ENCODE measurements around the gene PNMA6A.
"Not testable (repeated sequence)": the region's sequence is repeated elsewhere in the genome, so short reads cannot be mapped to it uniquely, and the experiment has no call there.

The PNMA6A gene
- total RNA-seq, result 0.05 to 1.7 (median 0.45) reads per million in 17 experiments

DNA sequence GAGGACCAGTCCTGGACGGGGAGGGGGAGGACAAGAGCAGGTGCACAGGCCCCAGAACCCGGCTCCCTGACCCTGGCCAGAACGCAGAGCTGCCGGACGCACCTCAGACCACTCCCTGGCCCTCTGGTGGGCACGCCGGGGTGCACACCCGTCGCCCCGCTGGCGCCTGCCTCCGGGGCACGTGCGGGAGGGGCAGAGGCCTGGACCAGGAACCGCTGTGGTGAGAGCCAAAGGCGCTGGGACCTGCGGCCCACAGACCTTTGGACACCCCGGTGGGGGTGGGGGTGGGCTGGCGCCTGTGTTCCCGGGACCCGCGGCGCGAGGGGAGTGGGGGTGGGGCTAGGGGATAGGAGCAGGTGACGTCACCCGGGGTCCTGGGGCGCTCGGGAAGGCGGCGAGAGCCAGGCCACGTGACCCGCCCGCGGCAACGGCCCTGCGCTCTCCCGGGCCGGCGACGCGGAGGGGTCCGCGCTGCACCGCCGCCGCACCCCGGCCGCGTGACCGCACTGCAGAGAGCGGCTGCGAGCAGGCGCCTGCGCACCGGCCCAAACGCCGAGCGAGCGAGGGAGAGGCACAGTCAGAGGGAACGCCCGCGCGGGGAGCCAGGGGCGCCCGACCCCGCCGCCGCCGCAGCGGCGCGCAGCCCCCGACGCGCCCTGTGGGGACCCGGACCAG lies at the start of gene PNMA6A:
PNMA6A (plus strand) TSS at position 546 of the 675 bp plus-strand sequence. CDS start 609 bp downstream, outside the sequence.
- DNase-seq, result not testable (repeated sequence)

DNA sequence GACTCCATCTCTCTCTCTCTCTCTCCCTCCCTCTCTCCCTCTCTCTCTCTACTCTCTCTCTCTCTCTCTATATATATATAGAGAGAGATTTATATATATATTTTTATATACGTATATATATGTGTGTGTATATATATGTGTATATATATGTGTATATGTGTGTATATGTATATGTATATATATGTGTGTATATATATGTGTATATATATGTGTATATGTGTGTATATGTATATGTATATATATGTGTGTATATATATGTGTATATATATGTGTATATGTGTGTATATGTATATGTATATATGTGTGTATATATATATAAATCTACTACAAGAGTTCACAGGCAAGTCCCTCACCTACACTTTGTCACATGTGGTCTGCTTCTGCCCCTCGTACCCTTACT lies 45.8 kb upstream of the PNMA6A start:
- not testable (repeated sequence) for DNase-seq

DNA sequence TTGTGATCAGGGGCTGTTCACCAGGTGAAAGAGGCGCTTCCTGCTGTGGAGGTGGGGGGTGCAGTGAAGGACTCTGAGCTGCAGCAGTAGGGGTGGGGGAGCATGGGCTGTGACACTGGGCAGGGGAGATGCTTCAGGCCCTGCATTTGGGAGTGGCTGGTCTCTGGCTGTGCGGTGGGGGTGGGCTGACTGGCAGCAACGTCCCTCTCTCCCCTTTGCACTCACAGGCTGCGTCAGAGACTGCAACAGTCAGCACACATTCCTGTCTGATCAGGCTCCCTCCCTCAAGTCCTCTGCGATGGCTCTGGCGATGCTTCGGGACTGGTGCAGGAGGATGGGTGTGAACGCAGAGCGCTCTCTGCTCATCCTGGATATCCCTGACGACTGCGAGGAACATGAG lies 43.8 kb upstream of the PNMA6A start:
- DNase-seq, result not testable (repeated sequence)

DNA sequence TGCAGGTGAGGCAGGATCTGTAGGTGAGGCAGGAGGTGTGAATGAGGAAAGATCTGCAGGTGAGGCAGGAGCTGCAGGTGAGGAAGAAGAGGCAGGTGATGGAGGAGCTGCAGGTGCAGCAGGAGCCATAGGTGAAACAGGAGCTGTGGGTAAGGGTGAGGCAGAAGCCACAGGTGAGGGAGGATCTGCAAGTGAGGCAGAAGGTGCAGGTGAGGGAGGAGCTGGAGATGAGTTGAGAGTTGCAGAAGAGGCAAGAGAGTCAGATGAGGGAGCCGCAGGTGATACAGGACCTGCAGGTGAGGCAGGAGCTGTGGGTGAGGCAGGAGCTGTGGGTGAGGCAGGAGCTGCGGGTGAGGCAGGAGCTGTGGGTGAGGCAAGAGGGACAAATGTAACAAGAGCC lies 43.1 kb upstream of the PNMA6A start:
- no peak for DNase-seq

DNA sequence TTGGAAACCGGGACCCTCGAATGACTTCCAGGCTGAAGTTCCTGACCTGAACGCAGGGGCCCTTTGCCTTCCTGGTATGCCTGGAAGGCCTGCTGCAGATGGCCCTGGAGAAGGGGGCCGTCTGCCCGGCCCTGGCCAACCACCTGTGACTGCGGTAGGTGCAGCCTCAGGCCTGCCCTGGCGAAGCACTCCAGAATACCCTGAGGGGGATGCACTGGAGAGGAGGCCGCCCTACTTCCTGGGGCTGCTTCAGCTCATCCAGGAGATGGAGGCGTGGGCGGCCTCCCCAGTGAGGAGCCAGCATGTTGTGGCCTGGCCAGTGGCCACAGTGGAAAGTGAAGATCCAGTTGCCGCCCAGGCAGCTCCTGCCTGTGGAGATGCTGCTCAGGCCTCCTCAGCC lies 42.4 kb upstream of the PNMA6A start:
- DNase-seq, result no peak

DNA sequence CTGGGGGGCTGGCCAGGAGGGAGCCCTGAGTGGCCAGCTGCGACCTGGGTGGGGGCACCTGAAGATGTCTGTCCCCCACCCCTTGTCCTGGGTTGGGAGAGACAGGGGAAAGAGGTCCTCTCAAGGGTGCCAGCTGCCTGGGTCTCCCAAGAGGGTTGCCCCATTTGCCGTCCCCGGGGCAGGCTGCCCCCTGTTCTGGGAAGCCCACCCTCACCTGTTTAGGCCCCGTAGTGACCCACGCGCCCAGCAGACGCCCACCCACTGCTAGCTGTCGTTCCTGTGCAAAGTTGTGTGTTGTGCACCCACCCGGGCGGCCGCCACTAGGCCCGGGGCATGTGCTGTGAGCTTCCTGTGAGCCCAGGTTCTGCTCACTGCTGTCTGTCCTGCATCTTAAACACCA lies 41.5 kb upstream of the PNMA6A start:
- no peak for DNase-seq

DNA sequence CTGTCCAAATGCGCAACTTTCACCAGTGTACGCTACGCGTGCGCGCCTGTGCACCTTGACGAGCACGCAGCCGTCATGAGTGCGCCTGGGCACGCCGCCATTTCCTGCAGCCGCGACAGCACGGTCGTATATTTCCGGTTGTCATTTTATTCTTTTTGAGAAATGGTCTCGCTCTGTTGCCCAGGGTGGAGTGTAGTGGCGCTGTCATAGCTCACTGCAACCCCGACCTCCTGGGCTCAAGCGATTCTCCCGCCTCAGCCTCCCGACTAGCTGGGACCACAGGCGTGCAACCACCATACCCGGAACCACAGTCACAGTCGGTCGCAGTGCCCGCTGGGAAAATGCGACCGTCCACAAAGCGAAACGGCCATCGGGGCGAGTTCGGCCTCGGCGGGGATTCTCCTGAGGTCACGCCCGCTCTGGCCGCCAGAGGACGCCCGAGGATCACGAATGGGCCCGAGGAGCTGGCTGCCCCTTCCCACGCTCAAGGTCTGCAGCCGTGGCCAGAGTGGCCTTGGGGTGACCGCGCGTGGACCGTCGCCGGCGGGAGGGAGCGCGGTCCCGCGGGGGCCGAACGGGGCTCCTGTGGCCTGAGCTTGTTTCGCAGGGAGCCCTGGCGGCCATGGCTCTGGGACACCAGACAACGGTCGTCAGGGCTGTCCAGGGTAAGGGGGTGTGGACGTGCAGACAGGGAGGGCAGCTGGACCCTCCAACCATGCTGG lies 39.7 kb upstream of the PNMA6A start:
- peak; percentile 77 to 88 (median 87) for DNase-seq

DNA sequence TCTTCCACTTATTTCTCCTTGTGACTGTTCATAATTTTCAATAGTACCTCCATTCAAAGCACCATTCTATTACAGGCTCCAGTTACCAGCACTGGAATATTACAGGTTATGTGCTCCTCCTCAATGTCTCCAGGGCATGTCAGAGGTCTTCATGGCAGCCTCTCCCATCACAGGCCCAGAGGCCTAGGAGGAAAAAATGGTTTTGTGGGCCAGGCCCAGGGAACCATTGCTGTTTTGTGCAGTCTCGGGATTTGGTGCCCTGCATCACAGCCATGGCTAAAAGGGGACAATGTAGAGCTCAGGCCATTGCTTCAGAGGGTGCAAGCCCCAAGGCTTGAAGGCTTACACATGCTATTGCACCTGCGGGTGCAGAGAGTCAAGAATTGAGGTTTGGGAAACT lies 23.2 kb upstream of the PNMA6A start:
- no peak for DNase-seq

DNA sequence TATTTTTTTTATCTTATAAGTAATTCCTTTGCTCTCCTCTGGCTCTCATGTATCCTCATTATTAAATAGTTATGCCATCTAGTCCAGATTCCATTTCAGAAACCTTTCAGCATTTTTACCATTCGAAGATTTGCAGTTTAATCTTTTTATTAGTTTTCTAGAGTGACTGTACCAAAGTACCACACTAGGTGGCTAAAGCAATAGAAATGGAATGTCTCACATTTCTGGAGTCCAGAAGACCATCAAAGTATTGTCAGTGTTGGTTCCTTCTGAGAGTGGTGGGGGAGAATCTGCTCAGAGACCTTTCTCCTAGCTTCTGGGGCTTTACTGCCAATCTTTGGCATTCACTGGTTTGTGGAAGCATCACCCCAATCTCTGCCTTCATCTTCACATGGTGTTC lies 19.7 kb upstream of the PNMA6A start:
- DNase-seq, result no peak

DNA sequence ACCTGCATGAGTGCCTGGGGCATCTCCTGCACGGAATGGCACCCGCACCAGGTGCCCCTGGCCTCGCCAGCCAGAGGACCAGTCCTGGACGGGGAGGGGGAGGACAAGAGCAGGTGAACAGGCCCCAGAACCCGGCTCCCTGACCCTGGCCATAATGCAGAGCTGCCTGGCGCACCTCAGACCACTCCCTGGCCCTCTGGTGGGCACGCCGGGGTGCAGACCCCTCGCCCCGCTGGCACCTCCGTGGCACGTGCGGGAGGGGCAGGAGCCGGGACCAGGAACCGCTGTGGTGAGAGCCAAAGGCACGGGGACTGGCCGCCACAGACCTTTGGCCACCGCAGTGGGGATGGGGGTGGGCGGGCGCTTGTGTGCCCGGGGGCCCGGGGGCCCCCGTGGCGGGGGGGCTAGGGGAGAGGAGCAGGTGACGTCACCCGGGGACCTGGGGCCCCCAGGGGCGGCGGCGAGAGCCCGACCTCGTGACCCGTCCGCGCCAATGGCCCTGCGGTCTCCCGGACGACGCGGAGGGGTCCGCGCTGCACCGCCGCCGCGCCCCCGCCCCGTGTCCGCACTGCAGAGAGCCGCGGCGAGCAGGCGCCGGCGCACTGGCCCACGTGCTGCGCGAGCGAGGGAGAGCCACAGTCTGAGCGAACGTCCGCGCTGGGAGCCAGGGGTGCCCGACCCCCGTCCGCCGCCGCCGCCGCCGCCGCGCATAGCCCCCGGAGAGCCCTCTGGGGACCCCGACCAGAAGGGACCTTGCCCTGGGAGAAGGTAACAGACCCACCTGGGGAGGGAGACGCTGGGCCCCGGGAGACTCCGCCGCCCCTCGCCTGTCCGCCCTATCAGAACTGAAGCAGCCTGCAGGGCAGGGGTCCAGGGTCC lies 16.1 kb upstream of the PNMA6A start, which contains the start of gene PNMA3:
PNMA3 (plus strand) TSS at position 600 of the 879 bp plus-strand sequence. CDS start 586 bp downstream, outside the sequence.
- peak in 2 of 4 experiments; percentile 15 to 18 for DNase-seq

DNA sequence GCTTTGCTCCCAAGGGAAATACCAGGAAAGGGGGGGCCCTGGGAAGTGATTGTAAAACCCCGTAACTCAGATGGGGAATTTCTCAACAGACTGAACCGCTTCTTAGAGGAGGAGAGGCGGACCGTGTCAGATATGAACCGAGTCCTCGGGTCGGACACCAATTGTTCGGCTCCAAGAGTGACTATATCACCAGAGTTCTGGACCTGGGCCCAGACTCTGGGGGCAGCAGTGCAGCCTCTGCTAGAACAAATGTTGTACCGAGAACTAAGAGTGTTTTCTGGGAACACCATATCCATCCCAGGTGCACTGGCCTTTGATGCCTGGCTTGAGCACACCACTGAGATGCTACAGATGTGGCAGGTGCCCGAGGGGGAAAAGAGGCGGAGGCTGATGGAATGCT lies 15.0 kb upstream of the PNMA6A start:
- DNase-seq, result no peak

DNA sequence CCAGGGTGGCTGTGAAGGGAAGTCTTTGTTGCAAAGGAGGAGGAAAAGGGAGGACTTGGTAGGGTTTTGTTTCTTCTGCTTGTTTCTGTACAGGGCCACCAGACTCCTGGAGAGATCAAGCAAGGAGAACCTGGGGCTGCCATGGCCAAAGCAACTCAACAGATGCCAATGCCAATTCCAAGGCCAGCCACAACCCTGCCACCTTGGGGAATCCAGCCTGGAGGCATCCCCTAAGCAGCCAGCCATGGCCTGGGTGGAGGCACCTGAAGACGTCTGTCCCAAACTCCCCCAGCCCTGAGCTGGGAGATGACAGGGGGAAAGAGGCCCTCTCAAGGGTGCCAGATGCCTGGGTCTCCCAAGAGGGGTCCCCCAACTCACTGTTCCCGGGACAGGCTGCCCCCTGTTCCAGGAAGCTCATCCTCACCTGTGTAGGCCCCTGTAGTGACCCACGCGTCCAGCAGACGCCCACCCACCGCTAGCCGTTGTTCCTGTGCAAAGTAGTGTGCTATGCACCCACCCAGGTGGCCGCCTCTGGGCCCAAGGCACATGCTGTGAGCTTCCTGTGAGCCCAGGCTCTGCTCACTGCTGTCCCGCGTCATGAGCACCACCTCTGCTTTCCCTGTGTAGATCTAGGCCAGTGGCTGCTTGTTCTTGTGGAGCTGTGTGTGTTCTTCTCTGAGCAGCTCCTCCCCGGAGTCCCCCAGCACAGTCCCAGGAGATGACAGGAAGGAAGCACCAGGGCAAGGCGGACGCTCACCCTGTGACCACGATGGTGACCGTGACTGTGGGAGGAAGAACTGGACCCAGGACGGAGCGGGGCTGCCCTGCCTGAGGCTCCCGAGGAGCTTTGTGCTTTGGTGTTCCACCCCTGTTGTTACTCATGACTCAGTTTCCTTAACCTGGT lies 12.8 kb upstream of the PNMA6A start:
- DNase-seq, result no peak

DNA sequence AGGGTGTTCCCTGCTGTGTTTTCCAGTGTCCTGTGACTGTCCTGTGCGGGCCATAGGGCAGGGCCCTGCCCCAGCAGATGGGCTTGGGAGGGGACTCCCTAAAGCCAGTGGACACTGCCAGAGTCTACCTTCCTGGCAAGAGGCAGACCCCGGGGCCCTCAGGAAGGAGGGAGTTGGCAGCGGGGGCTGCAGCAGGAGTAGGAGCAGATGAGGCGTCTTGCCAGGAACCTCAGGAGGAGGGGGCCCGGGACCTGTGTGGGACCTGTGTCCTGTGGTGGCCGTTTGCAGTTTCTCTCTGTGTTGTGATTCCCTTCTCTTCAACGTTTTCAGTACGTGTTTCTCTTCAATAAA lies 12.2 kb upstream of the PNMA6A start:
- DNase-seq, result no peak

DNA sequence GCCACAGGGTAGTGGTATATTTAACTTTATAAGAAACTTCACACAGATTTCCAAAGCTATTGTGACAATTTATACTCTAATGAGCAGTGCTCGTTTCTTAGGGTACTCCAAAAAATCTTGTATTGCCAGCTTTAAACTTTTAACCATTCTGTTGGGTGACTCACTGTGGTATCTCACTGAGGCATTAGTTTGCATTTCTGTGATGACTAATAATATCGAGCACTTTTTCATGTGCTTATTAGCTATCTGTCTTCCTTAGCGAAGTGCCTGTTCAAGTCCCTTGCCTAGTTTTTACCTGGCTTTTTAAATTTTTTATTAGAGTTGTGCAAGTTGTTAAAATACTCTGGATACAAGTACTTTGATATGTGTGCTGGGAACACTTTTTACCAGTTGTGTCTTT lies 10.5 kb upstream of the PNMA6A start:
- peak in 2 of 4 experiments; percentile 6 for DNase-seq

DNA sequence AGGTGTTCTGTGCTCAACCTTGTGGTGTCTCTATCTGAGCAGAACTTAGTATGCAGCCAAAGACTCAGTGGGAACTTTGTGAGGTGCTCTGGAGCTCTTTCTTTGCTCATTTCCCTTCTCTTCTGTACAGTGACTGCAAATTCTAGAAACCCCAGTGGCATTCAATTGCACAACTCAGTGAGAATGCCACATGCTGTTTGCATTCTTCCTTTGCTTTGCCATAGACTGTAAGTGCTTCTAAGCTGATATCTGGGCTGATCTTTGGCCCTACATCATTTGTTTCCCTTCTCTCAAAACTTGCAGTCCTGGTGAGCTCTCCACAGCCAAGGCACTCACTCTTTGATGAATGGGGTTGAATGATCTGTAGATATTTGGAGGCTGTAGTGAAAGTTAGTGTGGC lies 8.9 kb upstream of the PNMA6A start:
- peak in 1 of 4 experiments; percentile 1 for DNase-seq

DNA sequence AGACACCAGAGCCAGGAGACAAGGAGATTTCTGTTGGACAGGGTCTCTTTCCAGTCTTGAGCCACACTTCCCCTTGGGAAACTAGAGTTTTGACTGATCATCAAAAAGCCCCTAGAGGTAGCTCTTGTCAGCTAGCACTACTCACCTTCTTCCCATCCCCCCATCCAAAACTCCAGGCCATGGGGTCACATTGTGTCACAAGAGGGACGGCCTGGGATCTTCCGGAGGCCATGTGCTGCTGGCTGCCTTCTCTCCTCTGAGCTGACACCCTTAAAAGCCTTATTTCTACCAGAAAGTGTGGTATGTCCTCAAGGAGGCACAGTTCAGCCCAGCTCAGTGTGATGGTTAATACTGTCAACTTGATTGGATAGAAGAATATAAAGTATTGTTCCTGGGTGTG lies 8.2 kb upstream of the PNMA6A start:
- DNase-seq, result no peak

DNA sequence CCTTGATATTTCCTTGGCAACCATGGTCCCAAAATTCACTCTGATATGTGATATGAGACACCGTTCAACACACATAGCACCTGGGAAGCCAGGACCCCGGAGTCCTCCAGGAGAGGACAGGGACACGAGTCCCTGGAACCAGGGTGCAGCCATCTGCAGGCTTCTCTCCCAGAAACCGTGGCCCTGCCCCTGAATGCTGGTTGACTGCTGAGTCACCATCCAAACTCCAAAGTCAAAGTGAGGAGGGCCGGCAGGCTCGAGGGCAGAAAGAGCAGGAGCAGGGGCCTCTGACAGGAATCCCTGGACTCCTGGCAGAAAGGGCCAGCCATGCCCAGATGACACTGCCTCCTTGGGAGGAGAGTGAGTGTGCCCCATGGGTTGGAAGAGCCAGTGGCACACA lies 6.9 kb upstream of the PNMA6A start:
- DNase-seq, result no peak

DNA sequence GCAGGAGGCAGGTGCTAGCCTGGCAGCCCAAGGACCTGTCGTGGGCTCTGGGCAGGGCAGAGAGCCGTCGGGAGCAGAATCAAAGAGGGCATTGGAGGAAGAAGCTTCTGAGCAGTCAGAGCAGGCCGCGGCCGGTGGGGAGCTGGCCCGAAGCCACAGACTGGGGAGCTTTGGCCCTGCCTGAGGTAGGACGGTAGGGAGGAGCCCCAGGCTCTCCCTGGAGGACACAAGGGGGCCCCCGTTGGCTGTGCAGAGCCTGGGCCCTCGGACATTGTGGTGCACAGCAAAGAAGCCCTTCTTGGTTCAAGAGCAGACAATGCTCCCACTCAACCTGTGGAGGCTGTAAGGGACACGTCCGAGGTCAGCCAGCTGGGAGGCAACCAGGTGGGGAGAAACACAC lies 5.9 kb upstream of the PNMA6A start:
- not testable (repeated sequence) for DNase-seq

DNA sequence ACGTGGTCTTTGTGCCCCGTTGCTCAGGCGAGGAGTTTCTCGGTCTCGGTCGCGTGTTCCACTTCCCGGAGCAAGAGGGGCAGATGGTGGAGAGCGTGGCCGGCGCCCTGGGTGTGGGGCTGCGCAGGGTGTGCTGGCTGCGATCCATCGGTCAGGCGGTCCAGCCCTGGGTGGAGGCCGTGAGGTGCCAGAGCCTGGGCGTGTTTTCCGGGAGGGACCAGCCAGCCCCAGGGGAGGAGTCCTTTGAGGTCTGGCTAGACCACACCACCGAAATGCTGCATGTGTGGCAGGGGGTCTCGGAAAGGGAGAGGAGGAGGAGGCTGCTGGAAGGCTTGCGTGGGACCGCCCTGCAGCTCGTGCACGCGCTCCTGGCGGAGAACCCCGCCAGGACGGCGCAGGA lies 1.1 kb downstream of the PNMA6A start:
- DNase-seq, result not testable (repeated sequence)

DNA sequence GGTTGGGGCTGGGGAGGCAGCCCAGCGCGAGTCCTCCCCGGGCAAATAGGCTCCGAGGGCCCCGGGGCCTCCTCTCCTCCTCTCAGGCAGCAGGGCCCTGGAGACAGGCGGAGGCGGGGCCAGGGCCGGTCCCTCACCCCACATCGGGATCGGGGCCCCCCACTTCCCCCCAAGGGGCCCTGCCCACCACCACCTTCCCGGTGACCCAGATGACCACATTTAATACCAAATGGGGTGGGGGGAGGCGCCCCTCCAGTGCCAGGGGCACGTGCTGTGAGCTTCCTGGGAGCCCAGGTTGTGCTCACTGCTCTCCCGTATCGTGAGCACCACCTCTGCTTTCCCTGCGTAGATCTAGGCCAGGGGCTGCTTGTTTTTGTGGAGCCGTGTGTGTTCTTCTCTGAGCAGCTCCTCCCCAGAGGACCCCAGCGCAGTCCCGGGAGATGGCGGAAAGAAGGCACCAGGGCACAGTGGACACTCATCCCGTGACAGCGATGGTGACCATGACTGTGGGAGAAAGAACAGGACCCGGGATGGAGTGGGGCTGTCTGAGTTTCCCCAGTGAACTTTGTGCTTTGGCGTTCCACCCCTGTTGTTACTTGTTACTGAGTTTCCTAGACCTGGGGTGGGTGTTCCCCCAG lies 2.1 kb downstream of the PNMA6A start:
- DNase-seq, result no peak

DNA sequence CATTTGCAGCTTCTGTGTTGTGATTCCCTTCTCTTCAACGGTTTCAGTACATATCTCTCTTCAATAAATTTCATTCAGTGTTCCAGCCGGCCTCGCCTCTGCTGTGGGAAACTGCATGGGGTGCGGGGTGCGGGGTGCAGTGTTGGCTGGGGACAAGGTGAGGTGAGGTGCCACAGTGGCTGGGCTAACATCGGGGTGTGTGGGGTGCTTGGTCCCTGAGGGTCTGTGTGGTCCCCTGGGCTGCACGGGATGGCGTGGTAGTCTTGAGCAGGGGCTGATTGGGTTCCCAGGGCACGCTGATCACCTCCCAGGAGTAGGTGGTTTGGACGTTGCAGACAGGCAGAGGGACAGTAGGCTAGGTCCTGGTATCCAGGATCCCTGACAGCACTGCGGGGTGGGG lies 2.7 kb downstream of the PNMA6A start:
- no peak for DNase-seq

DNA sequence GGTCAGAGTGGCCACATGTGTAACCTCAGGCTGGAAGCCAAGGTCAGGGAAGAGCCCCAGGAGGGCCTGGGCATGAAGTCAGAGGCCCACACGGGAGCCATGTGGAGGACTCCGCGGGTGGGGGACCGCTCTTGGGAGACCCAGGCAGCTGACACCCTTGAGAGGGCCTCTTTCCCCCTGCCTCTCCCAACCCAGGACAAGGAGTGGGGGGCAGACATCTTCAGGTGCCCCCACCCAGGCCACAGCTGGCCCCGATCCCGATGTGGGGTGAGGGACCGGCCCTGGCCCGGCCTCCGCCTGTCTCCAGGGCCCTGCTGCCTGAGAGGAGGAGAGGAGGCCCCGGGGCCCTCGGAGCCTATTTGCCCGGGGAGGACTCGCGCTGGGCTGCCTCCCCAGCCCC lies 3.1 kb downstream of the PNMA6A start:
- DNase-seq, result no peak
